HEK293 (cell line): Measurements from ENCODE around the gene KCNC2.

Experiments used
- CTCF ChIA-PET: fragments of 350-600 bp; formaldehyde crosslinking; extraction: SDS; loops from one replicate; lab custom pipeline; 2021; ENCODE audit warnings: antibody characterized with exemption; lab: Yijun Ruan, JAX
- POLR2A ChIA-PET: fragments of 300-600 bp; formaldehyde crosslinking; extraction: SDS; loops from one replicate; lab custom pipeline; 2020; ENCODE audit warnings: antibody characterized with exemption, inconsistent platforms; lab: Yijun Ruan, JAX
- H3K27ac ChIP-seq: fragments of 200-500 bp; sonication (Bioruptor generic); 2 replicates; pipeline ENCODE4 v1.5.1; 2014; ENCODE audit warnings: low read depth, low read length, control low read depth, inconsistent platforms; ENCODE audit errors: extremely low read depth
- H3K36me3 ChIP-seq, 2 experiments: fragments of 200-500 bp in 1 of 2; sonication (Bioruptor generic) in 1 of 2; 1 replicate in 1 of 2; 2 replicates in 1 of 2; pipeline ENCODE4 v1.5.1; 2014 to 2017; ENCODE audit warnings: inconsistent platforms in 2 of 2, low read length in 2 of 2; ENCODE audit not compliant: control insufficient read depth in 2 of 2, insufficient read depth in 1 of 2
- H3K4me1 ChIP-seq: fragments of 200-500 bp; sonication (Bioruptor generic); 2 replicates; pipeline ENCODE4 v1.5.1; 2014; ENCODE audit warnings: mild to moderate bottlenecking, low read length, inconsistent platforms; ENCODE audit not compliant: control insufficient read depth, insufficient read depth
- H3K4me3 ChIP-seq: 2 replicates; pipeline ENCODE4 v1.5.1; 2011; ENCODE audit warnings: low read depth, mild to moderate bottlenecking, control low read depth, low read length, moderate library complexity
- H3K9me3 ChIP-seq: fragments of 200-500 bp; sonication (Bioruptor generic); 2 replicates; pipeline ENCODE4 v1.5.1; 2014; ENCODE audit warnings: low read depth, low read length, inconsistent platforms; ENCODE audit not compliant: control insufficient read depth, insufficient read depth
- BCL11B ChIP-seq: fragments of 450-650 bp; formaldehyde crosslinking; IDR thresholded peaks from 2 replicates; pipeline ENCODE4 v1.5.1; 2016; ENCODE audit warnings: low read depth, missing biosample characterization, missing genetic modification characterization
- FEZF1 ChIP-seq: fragments of 450-650 bp; formaldehyde crosslinking; IDR thresholded peaks from 2 replicates; pipeline ENCODE4 v1.5.1; 2016; ENCODE audit warnings: missing biosample characterization, missing genetic modification characterization
- GFI1B ChIP-seq: fragments of 450-650 bp; formaldehyde crosslinking; IDR thresholded peaks from 2 replicates; pipeline ENCODE4 v1.5.1; 2016; ENCODE audit warnings: missing biosample characterization, missing genetic modification characterization
- GLIS1 ChIP-seq: fragments of 450-650 bp; formaldehyde crosslinking; IDR thresholded peaks from 2 replicates; pipeline ENCODE4 v1.5.1; 2016; ENCODE audit warnings: missing biosample characterization, missing genetic modification characterization
- GLIS2 ChIP-seq: fragments of 450-650 bp; formaldehyde crosslinking; IDR thresholded peaks from 2 replicates; pipeline ENCODE4 v1.5.1; 2016; ENCODE audit warnings: missing biosample characterization, missing genetic modification characterization
- HOXD13 ChIP-seq: sonication (generic); formaldehyde crosslinking; IDR thresholded peaks from 2 replicates; pipeline ENCODE4 v1.8.0; 2022; ENCODE audit warnings: missing genetic modification reagents, borderline replicate concordance
- KLF7 ChIP-seq: fragments of 450-650 bp; formaldehyde crosslinking; IDR thresholded peaks from 2 replicates; pipeline ENCODE4 v1.5.1; 2016; ENCODE audit warnings: missing biosample characterization, missing genetic modification characterization, borderline replicate concordance
- KLF9 ChIP-seq: fragments of 450-650 bp; formaldehyde crosslinking; IDR thresholded peaks from 2 replicates; pipeline ENCODE4 v1.5.1; 2016; ENCODE audit warnings: missing biosample characterization, missing genetic modification characterization, low read depth
- ZBTB7A ChIP-seq: fragments of 450-650 bp; formaldehyde crosslinking; IDR thresholded peaks from 2 replicates; pipeline ENCODE4 v1.5.1; 2016; ENCODE audit warnings: low read depth, missing biosample characterization, missing genetic modification characterization
- ZNF16 ChIP-seq: fragments of 450-650 bp; formaldehyde crosslinking; IDR thresholded peaks from 2 replicates; pipeline ENCODE4 v1.5.1; 2016; ENCODE audit warnings: low read depth, missing biosample characterization, missing genetic modification characterization
- ZNF211 ChIP-seq: fragments of 450-650 bp; formaldehyde crosslinking; IDR thresholded peaks from 2 replicates; pipeline ENCODE4 v1.5.1; 2016; ENCODE audit warnings: low read depth, missing biosample characterization, missing genetic modification characterization
- ZNF239 ChIP-seq: fragments of 450-650 bp; formaldehyde crosslinking; IDR thresholded peaks from 2 replicates; pipeline ENCODE4 v1.5.1; 2016; ENCODE audit warnings: missing biosample characterization, missing genetic modification characterization
- ZNF26 ChIP-seq: fragments of 450-650 bp; formaldehyde crosslinking; IDR thresholded peaks from 2 replicates; pipeline ENCODE4 v1.5.1; 2016; ENCODE audit warnings: missing biosample characterization, missing genetic modification characterization
- ZNF324 ChIP-seq: fragments of 450-650 bp; formaldehyde crosslinking; IDR thresholded peaks from 2 replicates; pipeline ENCODE4 v1.5.1; 2016; ENCODE audit warnings: missing biosample characterization, missing genetic modification characterization
- ZNF350 ChIP-seq: fragments of 450-650 bp; formaldehyde crosslinking; IDR thresholded peaks from 2 replicates; pipeline ENCODE4 v1.5.0; 2017; ENCODE audit warnings: missing biosample characterization, mild to moderate bottlenecking, missing genetic modification characterization
- ZNF391 ChIP-seq: fragments of 450-650 bp; formaldehyde crosslinking; IDR thresholded peaks from 2 replicates; pipeline ENCODE4 v1.5.1; 2016; ENCODE audit warnings: low read depth, missing biosample characterization, missing genetic modification characterization, borderline replicate concordance
- ZNF416 ChIP-seq: fragments of 450-650 bp; formaldehyde crosslinking; IDR thresholded peaks from 2 replicates; pipeline ENCODE4 v1.5.1; 2016; ENCODE audit warnings: missing biosample characterization, missing genetic modification characterization
- ZNF473 ChIP-seq: fragments of 450-650 bp; formaldehyde crosslinking; IDR thresholded peaks from 2 replicates; pipeline ENCODE4 v1.5.1; 2017; ENCODE audit warnings: missing biosample characterization, missing genetic modification characterization
- ZNF510 ChIP-seq: fragments of 450-650 bp; formaldehyde crosslinking; IDR thresholded peaks from 2 replicates; pipeline ENCODE4 v1.5.1; 2018; ENCODE audit warnings: mild to moderate bottlenecking, missing genetic modification characterization, missing biosample characterization; ENCODE audit not compliant: insufficient replicate concordance
- ZNF518A ChIP-seq: fragments of 450-650 bp; formaldehyde crosslinking; conservative IDR thresholded peaks from 2 replicates; pipeline ENCODE4 v1.5.1; 2016; ENCODE audit warnings: low read depth, missing biosample characterization, missing genetic modification characterization
- ZNF530 ChIP-seq: fragments of 450-650 bp; formaldehyde crosslinking; IDR thresholded peaks from 2 replicates; pipeline ENCODE4 v1.5.1; 2016; ENCODE audit warnings: low read depth, missing biosample characterization, missing genetic modification characterization
- ZNF621 ChIP-seq: fragments of 450-650 bp; formaldehyde crosslinking; IDR thresholded peaks from 2 replicates; pipeline ENCODE4 v1.5.1; 2017; ENCODE audit warnings: missing biosample characterization, missing genetic modification characterization
- ZNF645 ChIP-seq: fragments of 450-650 bp; formaldehyde crosslinking; IDR thresholded peaks from 2 replicates; pipeline ENCODE4; 2016; ENCODE audit warnings: missing biosample characterization, missing genetic modification characterization
- ZNF704 ChIP-seq: fragments of 450-650 bp; formaldehyde crosslinking; IDR thresholded peaks from 2 replicates; pipeline ENCODE4 v1.5.1; 2016; ENCODE audit warnings: missing biosample characterization, missing genetic modification characterization
- ZNF747 ChIP-seq: fragments of 450-650 bp; formaldehyde crosslinking; IDR thresholded peaks from 2 replicates; pipeline ENCODE4 v1.5.1; 2016; ENCODE audit warnings: missing biosample characterization, missing genetic modification characterization

Gene KCNC2

GRCh38 chr12:75116646-75117198, 92.9 kb downstream of the KCNC2 start:
- H3K4me3 ChIP-seq, result no peak overlapping the region
- TF ChIP-seq ZNF747 (tag by site-specific recombination) (no peak), ZNF16 (tag by site-specific recombination) (no peak), ZNF473 (tag by site-specific recombination) (no peak), GLIS2 (tag by site-specific recombination) (no peak), HOXD13 (no peak), GLIS1 (no peak), ZNF239 (tag by site-specific recombination) (no peak), ZNF324 (tag by site-specific recombination) (no peak)
- TF ChIP-seq, all 188 proteins: peak for 0
- Histone ChIP-seq H3K4me1 (no peaks in the 10 kb centered on the region), H3K36me3 (no peaks in the 10 kb centered on the region), H3K27ac (no peak overlapping the region), H3K9me3 (no peaks in the 10 kb centered on the region; the same call in 1 of the 2 replicates)
- CTCF ChIA-PET, result no interaction called here
- POLR2A ChIA-PET, result no interaction called here

GRCh38 chr12:75115748-75116147, 93.9 kb downstream of the KCNC2 start:
- Histone ChIP-seq H3K36me3 (no peaks in the 10 kb centered on the region), H3K4me1 (no peaks in the 10 kb centered on the region), H3K9me3 (no peaks in the 10 kb centered on the region; the same call in 1 of the 2 replicates), H3K27ac (no peak overlapping the region)
- CTCF ChIA-PET, result no interaction called here
- TF ChIP-seq ZNF704 (tag by site-specific recombination) (no peak), ZBTB7A (tag by site-specific recombination) (no peak), ZNF26 (tag by site-specific recombination) (no peak), GLIS2 (tag by site-specific recombination) (no peak), BCL11B (tag by site-specific recombination) (no peak), GFI1B (no peak), ZNF324 (tag by site-specific recombination) (no peak), ZNF350 (no peak), ZNF510 (tag by site-specific recombination) (no peak), ZNF621 (tag by site-specific recombination) (no peak)
- TF ChIP-seq, all 188 proteins: peak for 0
- POLR2A ChIA-PET, result no interaction called here
- H3K4me3 ChIP-seq, result no peak overlapping the region

GRCh38 chr12:75103822-75104221, 105.8 kb downstream of the KCNC2 start:
- Histone ChIP-seq H3K4me1 (no peaks in the 10 kb centered on the region), H3K9me3 (no peaks in the 10 kb centered on the region), H3K4me3 (no peak overlapping the region), H3K27ac (no peak overlapping the region), H3K36me3 (no peaks in the 10 kb centered on the region)
- ChIA-PET CTCF (no interaction called here), POLR2A (no interaction called here)
- no peak for TF ChIP-seq ZNF391 (tag by site-specific recombination)
- no peak for TF ChIP-seq ZNF324 (tag by site-specific recombination)
- no peak for TF ChIP-seq ZNF530
- no peak for TF ChIP-seq ZNF645 (tag by site-specific recombination)
- TF ChIP-seq ZNF211 (tag by site-specific recombination), result no peak
- TF ChIP-seq FEZF1, result no peak
- TF ChIP-seq ZNF416, result no peak
- no peak for TF ChIP-seq KLF9 (tag by site-specific recombination)
- no peak for TF ChIP-seq ZNF518A (tag by site-specific recombination)
- no peak for TF ChIP-seq KLF7
